Activated CD4-positive, alpha-beta T cell treated with anti-CD3 and anti-CD28 coated beads for 36 hours (primary cell): Measurements from ENCODE around the gene TICAM1. TPM values are rescaled to one million over a fixed set of nuclear protein-coding genes. Genes with fewer than 3 reads are reported as not detected.
"Not testable (repeated sequence)": the region's sequence is repeated elsewhere in the genome, so short reads cannot be mapped to it uniquely, and the experiment has no call there.

Source experiments
- ATAC-seq: fragments of 200-7000 bp; cut with Tn5 transposase; one replicate; pipeline ENCODE4 v1.10.0; 2021; ENCODE audit warnings: mild to moderate bottlenecking, moderate library complexity
- CTCF ChIA-PET: fragments of 350-600 bp; sonication (Branson Sonifier 250); formaldehyde crosslinking; loops from one replicate; lab custom pipeline; 2021; ENCODE audit warnings: antibody characterized with exemption; lab: Charles Lee
- POLR2A ChIA-PET: fragments of 350-600 bp; sonication (Branson Sonifier 250); formaldehyde crosslinking; loops from one replicate; lab custom pipeline; 2021; ENCODE audit warnings: antibody characterized with exemption, inconsistent platforms; lab: Charles Lee
- DNase-seq: peaks from one replicate; pipeline ENCODE4 v3.0.0-alpha.2; 2020
- H3K27ac Mint-ChIP-seq: one replicate; pipeline ENCODE4 v1.8.0; 2021; ENCODE audit warnings: mixed read lengths
- H3K27me3 Mint-ChIP-seq: one replicate; pipeline ENCODE4 v1.8.0; 2021; ENCODE audit warnings: mixed read lengths
- H3K36me3 Mint-ChIP-seq: one replicate; pipeline ENCODE4 v1.8.0; 2021; ENCODE audit warnings: low read depth, mixed read lengths
- H3K4me1 Mint-ChIP-seq: one replicate; pipeline ENCODE4 v1.8.0; 2021; ENCODE audit warnings: mixed read lengths
- H3K4me3 Mint-ChIP-seq: one replicate; pipeline ENCODE4 v1.8.0; 2021; ENCODE audit warnings: mild to moderate bottlenecking, moderate library complexity, mixed read lengths
- H3K9me3 Mint-ChIP-seq: one replicate; pipeline ENCODE4 v1.8.0; 2021; ENCODE audit warnings: low read depth, mixed read lengths
- intact Hi-C, 2 experiments: fragments of 100-400 bp; cut with DNase I in 1 of 2; cut with micrococcal nuclease in 1 of 2; formaldehyde crosslinking; loops; one replicate each; pipeline versions ENCODE4 v1.14.2 to v1.15.1; 2022 to 2024; cut with DNase I, micrococcal nuclease
- total RNA-seq, 2 experiments: library from RNA; stranded (reverse); gene quantifications; one replicate each; pipeline ENCODE4 v1.2.3, GENCODE V29; 2021

Gene TICAM1
- total RNA-seq, 2 experiments from 2014 or later, result 23.4 to 24.1 TPM

DNA sequence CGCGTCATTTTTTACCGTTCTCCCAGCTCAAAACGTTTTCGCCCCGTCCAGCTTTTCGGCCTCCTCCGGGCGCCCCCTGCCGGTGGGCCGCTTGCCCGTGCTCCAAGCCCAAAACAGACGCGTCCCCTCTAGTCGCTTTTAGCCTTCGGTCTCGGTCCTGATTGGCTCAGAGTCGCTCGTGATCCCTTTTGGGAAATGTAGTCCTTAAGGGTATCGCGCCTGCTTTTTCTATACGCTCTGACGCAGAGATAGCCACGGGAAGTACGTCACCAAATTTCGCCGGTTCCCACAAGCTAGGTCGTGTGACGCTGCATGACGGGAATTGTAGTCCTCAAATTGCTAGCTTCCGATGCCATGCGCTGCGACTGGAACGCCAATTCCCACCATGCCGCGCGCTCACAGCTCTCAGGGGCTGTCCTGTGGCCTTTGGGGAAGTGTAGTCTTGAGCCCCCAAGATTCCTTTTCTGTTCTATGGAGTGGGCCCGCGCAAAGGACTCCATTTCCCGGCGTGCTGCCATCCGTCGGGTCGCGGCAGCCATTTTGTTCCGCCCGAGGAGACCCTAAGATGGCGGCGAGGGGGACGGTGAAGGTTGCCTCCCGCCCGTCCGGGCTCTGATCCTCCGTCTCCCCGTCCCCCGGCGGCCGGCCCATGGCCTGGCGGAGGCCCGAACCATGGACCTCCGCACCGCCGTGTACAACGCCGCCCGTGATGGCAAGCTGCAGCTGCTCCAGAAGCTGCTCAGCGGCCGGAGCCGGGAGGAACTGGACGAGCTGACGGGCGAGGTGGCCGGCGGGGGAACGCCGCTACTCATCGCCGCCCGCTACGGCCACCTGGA is 40.1 kb downstream of the TICAM1 start, which contains the start of gene FEM1A:
Gene FEM1A, plus strand, starts transcription at position 552 of the 836 bp plus-strand sequence. Its CDS starts 121 bp downstream, at position 673.
- ChIA-PET POLR2A (interaction anchor here (0.6 to 1.7 kb wide), 9 partner anchors 10 to 971 kb away, joined by 3 to 13 read pairs (median 5); partner anchors contain the start of genes DPP9, KDM4B and TICAM1), CTCF (interaction anchor here (0.5 to 6.0 kb wide), 36 partner anchors 9 to 1113 kb away, joined by 3 to 77 read pairs (median 4); partner anchors contain the start of gene DAPK3)
- H3K4me3 Mint-ChIP-seq, result peak within 1 kb of the TSS; percentile 84
- no peaks in the 10 kb centered on the region for H3K27me3 Mint-ChIP-seq
- peaks cover 40% of the 10 kb centered on the region for H3K4me1 Mint-ChIP-seq
- intact Hi-C loops, result loop anchor here (1.0 to 5.0 kb wide), 17 partner anchors 22 to 1357 kb away; partner anchors contain the start of genes CATSPERD (in 1 of the 2), CHAF1A (in 1 of the 2), HDGFL2 (in 1 of the 2) and KDM4B (in 1 of the 2)
- no peaks in the 10 kb centered on the region for H3K9me3 Mint-ChIP-seq
- ATAC-seq (peak; percentile 97), DNase-seq (peak; percentile 99)
- peaks cover 33% of the 10 kb centered on the region for H3K36me3 Mint-ChIP-seq
- peak within 1 kb of the TSS; percentile 85 for H3K27ac Mint-ChIP-seq

DNA sequence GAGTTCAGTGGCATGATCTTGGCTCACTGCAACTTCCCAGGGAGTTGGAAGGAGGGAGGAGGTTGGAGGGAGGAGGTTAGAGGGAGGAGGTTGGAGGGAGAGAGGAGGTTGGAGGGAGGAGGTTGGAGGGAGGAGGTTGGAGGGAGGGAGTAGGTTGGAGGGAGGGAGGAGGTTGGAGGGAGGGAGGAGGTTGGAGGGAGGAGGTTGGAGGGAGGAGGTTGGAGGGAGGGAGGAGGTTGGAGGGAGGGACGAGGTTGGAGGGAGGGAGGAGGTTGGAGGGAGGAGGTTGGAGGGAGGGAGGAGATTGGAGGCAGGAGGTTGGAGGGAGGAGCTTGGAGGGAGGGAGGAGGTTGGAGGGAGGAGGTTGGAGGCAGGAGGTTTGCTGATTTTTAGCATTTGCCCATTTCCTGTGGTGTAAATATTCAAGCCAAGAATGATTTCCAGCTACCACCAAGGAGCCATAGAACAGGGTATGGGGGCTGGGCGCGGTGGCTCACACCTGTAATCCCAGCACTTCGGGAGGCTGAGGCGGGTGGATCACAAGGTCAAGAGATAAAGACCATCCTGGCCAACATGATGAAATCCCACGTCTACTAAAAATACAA is 45.0 kb downstream of the TICAM1 start:
- POLR2A ChIA-PET, intact Hi-C loops, CTCF ChIA-PET, H3K9me3 Mint-ChIP-seq, H3K36me3 Mint-ChIP-seq, DNase-seq, ATAC-seq, H3K4me1 Mint-ChIP-seq, H3K27ac Mint-ChIP-seq, H3K4me3 Mint-ChIP-seq: not testable (repeated sequence)
- H3K27me3 Mint-ChIP-seq, result peaks cover 10% of the 10 kb centered on the region

DNA sequence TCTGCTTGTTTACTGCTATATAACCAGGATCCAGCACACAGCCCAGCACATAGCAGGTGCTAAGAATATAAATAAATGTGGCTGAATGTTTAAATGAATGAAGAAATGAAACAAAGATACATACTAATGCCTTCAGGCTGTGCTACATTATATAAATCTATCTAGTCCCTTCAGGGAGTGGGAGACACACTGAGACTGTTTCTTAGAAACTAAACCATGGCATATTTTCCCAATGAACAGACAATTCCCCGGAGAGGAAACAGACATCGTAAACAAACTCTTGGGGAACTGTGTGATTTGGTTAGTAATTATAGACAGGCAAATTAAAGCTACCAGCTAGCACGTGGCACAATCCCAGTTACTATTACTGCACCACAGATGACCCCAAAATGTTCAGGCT is 49.7 kb downstream of the TICAM1 start:
- Mint-ChIP-seq H3K27me3 (peaks cover 13% of the 10 kb centered on the region), H3K36me3 (no peaks in the 10 kb centered on the region), H3K9me3 (no peaks in the 10 kb centered on the region), H3K27ac (no peak overlapping the region), H3K4me1 (no peaks in the 10 kb centered on the region), H3K4me3 (no peak overlapping the region)
- no peak for DNase-seq
- ChIA-PET POLR2A (no interaction called here), CTCF (interaction anchor here (2.1 kb wide), 1 partner anchor 9 kb away, joined by 16 read pairs; the partner anchor contains the start of gene FEM1A)
- ATAC-seq, result no peak
- intact Hi-C loops, result no loop called here

DNA sequence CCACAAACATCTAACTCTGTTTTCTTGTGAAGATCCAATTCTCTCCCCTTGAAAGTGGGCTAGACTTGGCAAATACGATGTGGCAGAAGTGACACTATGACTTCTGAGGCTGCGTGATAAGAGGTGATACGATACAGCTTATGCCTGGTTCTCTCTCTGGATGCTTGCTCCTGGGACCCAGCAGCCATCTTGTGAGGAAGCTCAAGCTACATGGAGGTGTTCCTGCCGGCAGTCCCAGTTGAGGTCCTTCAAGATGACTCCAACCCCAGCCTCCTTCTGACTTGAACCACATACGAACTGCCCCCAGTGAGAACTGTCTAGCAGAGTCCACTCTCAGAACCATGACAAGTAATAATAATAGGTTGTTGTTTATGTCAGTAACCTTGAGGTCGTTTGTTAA is 50.7 kb downstream of the TICAM1 start:
- ChIA-PET CTCF (interaction anchor here (0.7 to 2.3 kb wide), 2 partner anchors 10 to 70 kb away, joined by 3 to 10 read pairs; partner anchors contain the start of gene FEM1A), POLR2A (no interaction called here)
- no peak for ATAC-seq
- Mint-ChIP-seq H3K27ac (no peak overlapping the region), H3K27me3 (peaks cover 9% of the 10 kb centered on the region), H3K9me3 (no peaks in the 10 kb centered on the region), H3K36me3 (no peaks in the 10 kb centered on the region), H3K4me3 (no peak overlapping the region), H3K4me1 (no peaks in the 10 kb centered on the region)
- no peak for DNase-seq
- intact Hi-C loops, result no loop called here

DNA sequence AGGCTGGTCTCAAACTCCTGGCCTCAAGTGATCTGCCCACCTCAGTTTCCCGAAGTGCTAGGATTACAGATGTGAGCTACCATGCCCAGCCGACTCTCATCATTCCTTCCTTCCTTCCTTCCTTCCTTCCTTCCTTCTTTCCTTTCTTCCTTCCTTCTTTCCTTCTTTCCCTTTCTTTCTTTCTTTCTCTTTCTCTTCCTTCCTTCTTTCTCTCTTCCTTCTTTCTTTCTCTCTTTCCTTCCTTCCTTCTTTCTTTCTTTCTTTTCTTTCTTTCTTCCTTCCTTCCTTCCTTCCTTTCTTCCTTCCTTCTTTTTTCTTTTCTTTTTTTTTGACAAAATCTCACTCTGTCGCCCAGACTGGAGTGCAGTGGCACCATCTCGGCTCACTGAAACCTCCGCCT is 53.4 kb downstream of the TICAM1 start:
- H3K4me3 Mint-ChIP-seq, DNase-seq, H3K9me3 Mint-ChIP-seq, H3K36me3 Mint-ChIP-seq, intact Hi-C loops, H3K27ac Mint-ChIP-seq, H3K4me1 Mint-ChIP-seq, CTCF ChIA-PET, POLR2A ChIA-PET, ATAC-seq: not testable (repeated sequence)
- H3K27me3 Mint-ChIP-seq, result peaks cover 10% of the 10 kb centered on the region

DNA sequence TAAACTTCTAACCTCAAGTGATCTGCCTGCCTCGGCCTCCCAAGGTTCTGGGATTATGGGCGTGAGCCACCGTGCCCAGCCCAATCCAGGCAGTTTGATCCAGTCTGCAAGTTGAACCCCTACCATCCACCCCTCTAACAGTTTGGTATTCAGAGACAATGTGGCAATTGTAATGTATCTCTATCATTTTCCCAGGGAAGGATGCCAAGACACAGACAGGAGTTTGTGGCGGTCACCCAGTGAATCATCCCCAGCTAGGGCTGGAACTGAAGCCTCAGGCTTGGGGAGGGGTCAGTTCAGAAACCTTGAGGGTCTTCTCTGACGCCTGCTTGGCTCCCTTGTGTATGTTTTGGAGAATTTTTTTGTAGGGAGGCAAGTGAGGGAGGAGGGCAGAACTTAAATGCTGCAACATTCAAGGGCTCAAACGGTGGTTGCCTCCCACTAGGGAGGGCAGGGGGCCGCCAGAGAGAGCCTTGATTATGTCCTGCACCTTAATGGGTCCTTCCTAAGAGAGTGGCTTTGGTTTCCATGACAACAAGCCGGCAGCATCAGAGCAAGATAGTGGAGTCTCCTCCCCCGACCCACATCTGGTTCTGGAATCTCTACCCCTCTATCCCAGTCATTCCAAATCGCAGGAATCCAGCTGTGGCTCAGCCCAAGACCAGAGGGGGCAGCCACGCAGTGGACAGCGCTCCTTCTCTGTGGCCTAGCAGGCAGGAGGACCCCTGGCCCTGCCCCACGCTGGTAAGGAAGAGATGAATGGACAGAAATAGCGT is 54.9 kb downstream of the TICAM1 start:
- ChIA-PET POLR2A (no interaction called here), CTCF (interaction anchor here (0.6 kb wide), 1 partner anchor 19 kb away, joined by 3 read pairs; no protein-coding TSS in a partner anchor)
- ATAC-seq (no peak), DNase-seq (no peak)
- peaks cover 15% of the 10 kb centered on the region for H3K27me3 Mint-ChIP-seq
- H3K4me3 Mint-ChIP-seq, result no peak overlapping the region
- H3K27ac Mint-ChIP-seq, result no peak overlapping the region
- intact Hi-C loops, result no loop called here
- H3K9me3 Mint-ChIP-seq, result peaks cover 1% of the 10 kb centered on the region
- H3K36me3 Mint-ChIP-seq, result no peaks in the 10 kb centered on the region
- H3K4me1 Mint-ChIP-seq, result no peaks in the 10 kb centered on the region

DNA sequence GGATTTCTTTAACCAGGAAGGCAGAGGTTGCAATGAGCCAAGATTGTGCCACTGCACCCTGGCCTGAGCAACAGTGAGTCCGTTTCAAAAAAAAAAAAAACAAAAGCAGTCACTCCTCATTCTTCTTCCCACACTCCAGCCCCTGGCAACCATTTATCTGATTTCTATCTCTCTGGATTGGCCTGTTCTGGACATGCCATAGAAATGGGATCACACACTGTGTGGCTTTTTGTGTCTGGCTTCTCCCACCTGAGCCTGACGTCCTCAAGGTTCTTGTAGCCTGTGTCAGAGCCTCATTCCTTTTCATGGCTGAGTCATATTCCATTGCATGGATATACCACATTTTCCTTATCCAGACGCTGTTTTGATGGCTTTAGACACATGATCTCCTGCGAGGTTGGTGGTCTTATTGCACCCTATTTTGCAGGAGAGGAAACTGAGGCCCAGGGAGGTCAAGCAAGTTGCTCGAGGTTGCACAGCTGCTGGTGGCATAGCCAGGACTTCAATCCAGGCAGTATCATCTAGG is 55.8 kb downstream of the TICAM1 start:
- no peak overlapping the region for H3K4me3 Mint-ChIP-seq
- H3K27me3 Mint-ChIP-seq, result peaks cover 13% of the 10 kb centered on the region
- no peak overlapping the region for H3K27ac Mint-ChIP-seq
- POLR2A ChIA-PET, result no interaction called here
- intact Hi-C loops, result no loop called here
- no peak for ATAC-seq
- CTCF ChIA-PET, result interaction anchor here (0.9 kb wide), 1 partner anchor 25 kb away, joined by 3 read pairs; no protein-coding TSS in a partner anchor
- H3K9me3 Mint-ChIP-seq, result peaks cover 1% of the 10 kb centered on the region
- no peak for DNase-seq
- no peaks in the 10 kb centered on the region for H3K4me1 Mint-ChIP-seq
- no peaks in the 10 kb centered on the region for H3K36me3 Mint-ChIP-seq

DNA sequence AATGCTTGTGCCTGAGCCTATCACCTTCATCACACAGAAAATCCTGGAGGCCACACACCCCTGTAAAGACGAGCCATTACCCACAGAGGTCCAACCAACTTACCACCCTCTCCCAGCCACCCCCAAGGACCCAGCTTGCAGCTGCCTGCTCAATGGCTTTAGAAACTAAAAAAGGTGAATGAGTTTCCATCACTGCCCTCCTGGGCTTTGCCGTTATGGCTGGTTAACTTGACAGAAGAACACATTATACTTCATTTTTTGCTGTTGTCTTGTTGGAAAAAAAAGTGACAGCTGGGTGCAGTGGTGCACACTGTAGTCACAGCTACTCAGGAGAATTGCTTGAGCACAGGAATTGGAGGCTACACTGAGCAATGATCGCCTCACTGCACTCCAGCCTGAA is 57.4 kb downstream of the TICAM1 start:
- Mint-ChIP-seq H3K4me3 (no peak overlapping the region), H3K27ac (no peak overlapping the region), H3K36me3 (no peaks in the 10 kb centered on the region), H3K4me1 (no peaks in the 10 kb centered on the region), H3K27me3 (peaks cover 13% of the 10 kb centered on the region), H3K9me3 (peaks cover 1% of the 10 kb centered on the region)
- DNase-seq (no peak), ATAC-seq (no peak)
- POLR2A ChIA-PET, result no interaction called here
- CTCF ChIA-PET, result no interaction called here
- intact Hi-C loops, result no loop called here

DNA sequence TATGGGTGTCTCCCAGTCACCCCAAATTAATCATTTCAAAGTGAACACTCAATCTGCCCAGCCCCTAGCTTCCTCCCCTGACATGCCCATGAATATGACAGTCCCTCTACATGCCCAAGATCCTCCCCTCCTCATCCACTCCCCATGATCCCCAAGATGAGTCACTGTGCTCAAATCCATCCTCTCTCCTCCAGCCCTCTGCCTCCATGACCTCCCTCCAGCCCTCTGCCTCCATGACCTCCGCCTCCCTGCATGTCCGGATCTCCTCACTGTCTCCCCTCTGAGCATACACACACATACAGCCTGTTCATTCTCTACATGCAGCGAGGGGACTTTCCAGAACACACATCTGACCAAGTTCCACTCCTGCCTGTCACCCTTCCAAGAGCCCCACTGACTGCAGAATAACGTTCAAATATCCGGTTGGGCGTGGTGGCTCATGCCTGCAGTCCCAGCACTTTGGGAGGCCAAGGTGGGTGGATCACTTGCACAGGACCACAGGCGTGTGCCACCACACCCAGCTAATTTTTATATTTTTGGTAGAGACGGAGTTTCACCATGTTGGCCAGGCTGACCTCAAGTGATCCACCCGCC is 58.4 kb downstream of the TICAM1 start:
- ChIA-PET POLR2A (no interaction called here), CTCF (no interaction called here)
- no peak for ATAC-seq

DNA sequence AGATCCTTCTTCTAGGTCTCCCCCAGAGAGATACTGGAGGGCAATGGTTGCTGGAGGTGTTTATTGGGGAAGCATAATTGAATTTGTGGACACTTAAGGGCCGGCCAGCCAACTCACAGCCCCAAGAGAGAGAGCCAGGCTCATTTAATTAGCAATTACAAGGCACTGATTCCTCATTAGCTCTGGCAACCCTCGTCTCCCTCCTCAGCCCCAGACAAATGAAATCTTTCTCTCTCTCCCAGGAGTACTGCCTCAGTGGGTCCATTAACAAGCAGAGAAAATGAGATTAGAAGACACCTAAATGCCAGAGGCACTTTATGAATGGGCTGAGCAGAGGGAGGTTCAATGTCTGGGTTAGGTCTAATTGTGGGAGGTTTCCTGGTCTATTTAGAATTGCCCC is 58.9 kb downstream of the TICAM1 start:
- DNase-seq (no peak), ATAC-seq (no peak)
- no peaks in the 10 kb centered on the region for H3K4me1 Mint-ChIP-seq
- H3K27me3 Mint-ChIP-seq, result peaks cover 12% of the 10 kb centered on the region
- no peak overlapping the region for H3K4me3 Mint-ChIP-seq
- CTCF ChIA-PET, result no interaction called here
- intact Hi-C loops, result no loop called here
- peaks cover 1% of the 10 kb centered on the region for H3K9me3 Mint-ChIP-seq
- no peaks in the 10 kb centered on the region for H3K36me3 Mint-ChIP-seq
- POLR2A ChIA-PET, result no interaction called here
- H3K27ac Mint-ChIP-seq, result no peak overlapping the region

More for the DNA sequence above, 58.4 kb downstream of the TICAM1 start:
- H3K36me3 Mint-ChIP-seq, result no peaks in the 10 kb centered on the region
- DNase-seq, result no peak
- intact Hi-C loops, result no loop called here
- no peaks in the 10 kb centered on the region for H3K4me1 Mint-ChIP-seq
- peaks cover 1% of the 10 kb centered on the region for H3K9me3 Mint-ChIP-seq
- H3K27me3 Mint-ChIP-seq, result peaks cover 12% of the 10 kb centered on the region
- no peak overlapping the region for H3K27ac Mint-ChIP-seq
- H3K4me3 Mint-ChIP-seq, result no peak overlapping the region
